K562 (cell line): ENCODE results near the gene P2RX3. TPM values are rescaled to one million over a fixed set of nuclear protein-coding genes. Genes with fewer than 3 reads are reported as not detected.

ENCODE experiments used
- ATAC-seq: fragments of 200-7000 bp; cut with Tn5 transposase; 3 replicates; pipeline ENCODE4 v1.9.1; 2020; ENCODE audit warnings: moderate library complexity
- BruUV-seq: library from RNA; stranded (reverse); fragments of 400-500 nt; replicated peaks from 2 replicates; lab custom pipeline; 2021; lab: Mats Ljungman, UMichigan
- CTCF ChIA-PET: fragments of 300-600 bp; formaldehyde crosslinking; extraction: SDS; loops from one replicate; lab custom pipeline; 2021; ENCODE audit warnings: low intra/inter-chr PET ratio; lab: Yijun Ruan, JAX
- POLR2A ChIA-PET: fragments of 300-600, 350-650 bp; sonication (Branson Sonifier 250); formaldehyde crosslinking; extraction: SDS; loops from one replicate; lab custom pipeline; 2021; ENCODE audit warnings: antibody characterized with exemption, inconsistent platforms; lab: Yijun Ruan, JAX
- DNase-seq, 4 experiments: peaks; one replicate each; pipeline versions ENCODE4 v3.0.0 to v3.0.0-alpha.2; 2011 to 2018; ENCODE audit warnings: low spot score in 3 of 4, mixed read lengths in 3 of 4; ENCODE audit errors: extremely low read depth in 1 of 4
- FAIRE-seq: peaks from 2 replicates; lab custom pipeline; 2011; peaks lifted over from hg19 to GRCh38; lab: Jason Lieb, UNC
- H2AFZ ChIP-seq: 2 replicates; pipeline ENCODE4 v1.6.0; 2011; ENCODE audit warnings: low read depth, low read length, control low read depth, inconsistent platforms
- H3K27ac ChIP-seq: fragments of 200-600 bp; 3 replicates; pipeline ENCODE4 v1.8.0; 2011; ENCODE audit warnings: low read depth, mild to moderate bottlenecking, control low read depth, inconsistent platforms, low read length, moderate library complexity, mixed read lengths; ENCODE audit errors: extremely low read depth
- H3K27me3 ChIP-seq, 2 experiments: fragments of 300-600 bp in 1 of 2; 2 replicates in 1 of 2; 3 replicates in 1 of 2; pipeline versions ENCODE4 v1.6.0 to v1.8.0; 2011; ENCODE audit warnings: inconsistent platforms in 2 of 2, low read length in 2 of 2, mild to moderate bottlenecking in 1 of 2, mixed read lengths in 1 of 2, moderate library complexity in 1 of 2; ENCODE audit not compliant: control insufficient read depth in 2 of 2, insufficient read depth in 2 of 2
- H3K36me3 ChIP-seq: fragments of 300-600 bp; 3 replicates; pipeline ENCODE4 v1.8.0; 2011; ENCODE audit warnings: mild to moderate bottlenecking, low read length, inconsistent platforms; ENCODE audit not compliant: control insufficient read depth, insufficient read depth
- H3K4me1 ChIP-seq, 2 experiments: fragments of 200-600 bp in 1 of 2; replicated peaks in 1 of 2; 2 replicates in 1 of 2; 3 replicates in 1 of 2; pipeline versions ENCODE4 v1.5.1 to v1.8.0; 2011; ENCODE audit warnings: inconsistent platforms in 2 of 2, low read length in 2 of 2, mild to moderate bottlenecking in 1 of 2, mixed read lengths in 1 of 2, moderate library complexity in 1 of 2; ENCODE audit not compliant: control insufficient read depth in 2 of 2, insufficient read depth in 2 of 2
- H3K4me2 ChIP-seq: 2 replicates; pipeline ENCODE4 v1.6.1; 2011; ENCODE audit warnings: low read length, control low read depth, inconsistent platforms, mixed read lengths; ENCODE audit not compliant: insufficient read depth
- H3K4me3 ChIP-seq: fragments of 200-600 bp; sonication (generic), shearing (Covaris generic); 2 replicates; pipeline ENCODE4 v1.5.1; 2016; ENCODE audit warnings: control low read depth, inconsistent platforms
- H3K79me2 ChIP-seq: fragments of 200-600 bp; 3 replicates; pipeline ENCODE4 v1.8.0; 2011; ENCODE audit warnings: low read length, inconsistent platforms; ENCODE audit not compliant: control insufficient read depth, insufficient read depth
- H3K9ac ChIP-seq, 2 experiments: 2 replicates each; pipeline versions ENCODE4 v1.6.0 to v1.6.1; 2011; ENCODE audit warnings: low read depth in 2 of 2, low read length in 2 of 2, control low read depth in 1 of 2, inconsistent platforms in 1 of 2, mild to moderate bottlenecking in 1 of 2, mixed read lengths in 1 of 2; ENCODE audit not compliant: insufficient read depth in 1 of 2
- H3K9me1 ChIP-seq: one replicate; pipeline ENCODE4 v1.6.0; 2011; ENCODE audit warnings: inconsistent platforms, mild to moderate bottlenecking, low read length, moderate library complexity; ENCODE audit not compliant: control insufficient read depth, insufficient read depth
- H3K9me3 ChIP-seq: replicated peaks from 2 replicates; pipeline ENCODE4 v1.5.1; 2011; ENCODE audit warnings: low read depth, low read length, inconsistent platforms; ENCODE audit not compliant: control insufficient read depth, insufficient read depth
- H4K20me1 ChIP-seq: replicated peaks from 2 replicates; pipeline ENCODE4 v1.6.1; 2011; ENCODE audit warnings: low read length, inconsistent platforms, mixed read lengths; ENCODE audit not compliant: control insufficient read depth, insufficient read depth
- AFF4 ChIP-seq: sonication (generic); formaldehyde crosslinking; IDR thresholded peaks from 2 replicates; pipeline ENCODE4 v1.8.0; 2023; ENCODE audit warnings: mild to moderate bottlenecking, missing genetic modification reagents
- FOXK2 ChIP-seq, 2 experiments: fragments of 450-650 bp; IDR thresholded peaks in 1 of 2; conservative IDR thresholded peaks in 1 of 2; 2 replicates each; pipeline ENCODE4 v1.6.1; 2016; ENCODE audit warnings: low read depth in 2 of 2, mild to moderate bottlenecking in 1 of 2
- NR2C2 ChIP-seq, 2 experiments: fragments of 200-800 bp in 1 of 2; sonication (Bioruptor generic) in 1 of 2; sonication (generic) in 1 of 2; formaldehyde crosslinking in 1 of 2; IDR thresholded peaks; 2 replicates each; pipeline versions ENCODE4 v1.6.1 to v1.8.0; 2016 to 2022; ENCODE audit warnings: mild to moderate bottlenecking in 1 of 2, missing compliant biosample characterization in 1 of 2, missing genetic modification characterization in 1 of 2, missing genetic modification reagents in 1 of 2
- TSHZ1 ChIP-seq: fragments of 250-450 bp; sonication (Bioruptor Pico); IDR thresholded peaks from 2 replicates; pipeline ENCODE4 v1.4.0; 2020; ENCODE audit warnings: mild to moderate bottlenecking, moderate library complexity
- WGBS: fragments of 100-300 bp; shearing (Covaris generic); methylation state at CpG from one replicate; pipeline ENCODE4 v1.1.6; 2016; ENCODE audit warnings: low coverage, mixed read lengths; ENCODE audit not compliant: insufficient coverage; ENCODE audit errors: missing lambda C conversion rate; 5-methylcytosine and 5-hydroxymethylcytosine counted together
- in situ Hi-C: fragments of 300-500 bp; cut with MboI; formaldehyde crosslinking; loops from 4 replicates; pipeline ENCODE4 v1.15.0; 2018; ENCODE audit warnings: inconsistent platforms, mixed read lengths
- intact Hi-C: fragments of 100-400 bp; cut with micrococcal nuclease; formaldehyde crosslinking; loops from 2 replicates; pipeline ENCODE4 v1.14.2; 2022
- polyA plus RNA-seq, 8 experiments: library from polyadenylated mRNA; depleted of rRNA in 4 of 8; stranded (reverse) in 5 of 8; unstranded in 3 of 8; fragments of >200 nt; fragmentation: Nextera tagmentation in 2 of 8; fragmentation: Illumina TruSeq in 1 of 8; extraction: Ambion mirVana in 2 of 8; extraction: Trizol in 1 of 8; gene quantifications; 2 replicates each; pipeline versions ENCODE4 v1.2.1 to v1.2.3, GENCODE V29; 2011 to 2014; ENCODE audit warnings: inconsistent platforms in 1 of 8, missing spikeins in 1 of 8
- total RNA-seq, 7 experiments: library from RNA; depleted of rRNA in 6 of 7; stranded (reverse); fragments of >200 nt in 6 of 7; fragmentation: Illumina TruSeq in 2 of 7; extraction: Trizol in 2 of 7; gene quantifications; 2 replicates each; pipeline versions ENCODE4 v1.2.1 to v1.2.3, GENCODE V29; 2011 to 2021; ENCODE audit warnings: low replicate concordance in 1 of 7

P2RX3 gene
- total and polyA plus RNA-seq, 9 of the 15 experiments (the other 6 are each of a cell fraction or from before 2014, with no cell fraction given), result not detected

- no peak for TF ChIP-seq AFF4 (CRISPR knock-in tag)
Observed at GRCh38 chr11:57395905-57396623, 57.9 kb downstream of the P2RX3 start (continued).

GRCh38 chr11:57396744-57397143 is 58.6 kb downstream of the P2RX3 start:
- H4K20me1 ChIP-seq, result no peaks in the 10 kb centered on the region
- ChIA-PET CTCF (no interaction called here), POLR2A (interaction anchor here (0.5 to 1.2 kb wide), 6 partner anchors 9 to 1180 kb away, joined by 3 to 8 read pairs (median 3); partner anchors contain the start of gene PRG3)
- TF ChIP-seq TSHZ1 (CRISPR knock-in tag), result no peak
- TF ChIP-seq NR2C2 (CRISPR knock-in tag; IDR thresholded peaks at IDR 0.05), result no peak
- TF ChIP-seq NR2C2 (tag; IDR thresholded peaks at IDR 0.05), result peak; percentile 17; the same call in 1 of the 2 replicates
- peak in 1 of 2 experiments; percentile 36; a peak in 1 of 4 replicates for TF ChIP-seq FOXK2 (conservative IDR thresholded peaks at IDR 0.05 in 1 of 2, IDR thresholded peaks at IDR 0.05 in 1 of 2; ENCODE audit: low read depth in 2 of 2)
- peak overlapping the region; percentile 72 for H3K4me2 ChIP-seq
- peak overlapping the region; percentile 76; the same call in 2 of the 3 replicates for H3K27ac ChIP-seq
- H2AFZ ChIP-seq, result peak overlapping the region; percentile 85
- BruUV-seq, result no TSS peak
- H3K79me2 ChIP-seq, result no peaks in the 10 kb centered on the region
- peaks cover 35 to 55% of the 10 kb centered on the region in 2 experiments for H3K4me1 ChIP-seq
- intact Hi-C loops, result no loop called here
- H3K9ac ChIP-seq, result peak overlapping the region in 1 of 2 experiments; percentile 46; a peak in 1 of 4 replicates
- no peaks in the 10 kb centered on the region for H3K9me1 ChIP-seq
- WGBS, result 42% methylated on average over 2 of the region's 2 CpGs
- ATAC-seq, result no peak
- no peak overlapping the region for H3K4me3 ChIP-seq
- H3K9me3 ChIP-seq, result no peaks in the 10 kb centered on the region
- no peak for DNase-seq
- in situ Hi-C loops, result no loop called here
- no peaks in the 10 kb centered on the region for H3K36me3 ChIP-seq
- no peaks in the 10 kb centered on the region for H3K27me3 ChIP-seq
- no peak for FAIRE-seq
